Esophagus muscularis mucosa (tissue), 4 donors: ENCODE results near the gene TUBGCP3.

ENCODE experiments used
- EP300 ChIP-seq: sonication (generic); formaldehyde crosslinking; IDR thresholded peaks from one replicate; pipeline ENCODE4 v1.6.1; 2017; ENCODE audit warnings: antibody characterized with exemption
- POLR2A ChIP-seq: fragments of 450-650 bp; IDR thresholded peaks from one replicate; pipeline ENCODE4 v1.6.1; 2017; ENCODE audit warnings: antibody characterized with exemption, moderate library complexity, mild to moderate bottlenecking, low read depth
- POLR2AphosphoS5 ChIP-seq, 2 donors: sonication (generic); formaldehyde crosslinking; IDR thresholded peaks; one replicate each; pipeline ENCODE4 v1.6.1; 2017; ENCODE audit warnings: antibody characterized with exemption in 2 of 2
- TF ChIP-seq, protein P1 (sequence below), 3 experiments: fragments of 200-600 bp in 2 of 3; fragments of 450-650 bp in 1 of 3; sonication (generic) in 2 of 3; IDR thresholded peaks; one replicate each; pipeline ENCODE4 v1.5.1; 2017 to 2019; ENCODE audit warnings: antibody characterized with exemption in 3 of 3, mild to moderate bottlenecking in 2 of 3, moderate library complexity in 1 of 3

DNA sequence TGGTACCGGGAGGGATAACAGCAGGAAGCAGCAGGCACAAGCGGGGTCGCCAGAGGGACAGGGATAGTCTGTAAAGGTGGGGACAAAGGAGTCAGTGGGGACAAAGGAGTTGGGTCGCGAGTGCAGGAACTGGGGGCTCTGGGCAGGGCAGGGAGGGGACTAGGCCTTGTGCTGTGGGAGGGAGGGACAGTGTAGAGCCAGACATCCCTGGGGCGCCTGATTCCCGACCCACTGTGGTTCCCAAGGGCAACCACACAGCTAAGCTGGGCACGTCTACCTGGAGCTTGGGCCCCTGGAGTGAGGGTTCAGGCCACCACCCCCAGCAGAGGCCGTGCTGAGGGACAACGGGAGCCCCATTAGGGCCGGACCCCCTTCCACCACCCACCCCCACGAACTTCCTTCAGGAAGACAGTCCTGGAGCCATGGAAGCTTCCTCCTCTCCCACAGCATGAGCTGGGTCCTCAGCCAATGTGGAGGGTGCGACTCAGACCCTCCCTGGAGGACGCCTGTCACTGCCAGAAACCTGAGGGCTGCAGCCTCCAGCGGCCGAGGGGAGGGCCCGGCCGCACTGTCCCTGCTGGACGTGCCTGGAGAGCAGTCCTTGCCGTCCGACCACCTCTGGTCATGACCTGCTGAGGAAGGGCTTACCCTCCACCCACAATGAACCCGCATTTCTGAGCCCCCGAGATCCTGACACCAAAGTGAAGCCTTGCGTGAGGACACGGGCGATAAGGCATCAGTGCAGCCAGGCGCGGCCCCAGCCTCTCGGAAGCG, 133.9 kb downstream of the TUBGCP3 start:
- TF ChIP-seq, protein P1, sequence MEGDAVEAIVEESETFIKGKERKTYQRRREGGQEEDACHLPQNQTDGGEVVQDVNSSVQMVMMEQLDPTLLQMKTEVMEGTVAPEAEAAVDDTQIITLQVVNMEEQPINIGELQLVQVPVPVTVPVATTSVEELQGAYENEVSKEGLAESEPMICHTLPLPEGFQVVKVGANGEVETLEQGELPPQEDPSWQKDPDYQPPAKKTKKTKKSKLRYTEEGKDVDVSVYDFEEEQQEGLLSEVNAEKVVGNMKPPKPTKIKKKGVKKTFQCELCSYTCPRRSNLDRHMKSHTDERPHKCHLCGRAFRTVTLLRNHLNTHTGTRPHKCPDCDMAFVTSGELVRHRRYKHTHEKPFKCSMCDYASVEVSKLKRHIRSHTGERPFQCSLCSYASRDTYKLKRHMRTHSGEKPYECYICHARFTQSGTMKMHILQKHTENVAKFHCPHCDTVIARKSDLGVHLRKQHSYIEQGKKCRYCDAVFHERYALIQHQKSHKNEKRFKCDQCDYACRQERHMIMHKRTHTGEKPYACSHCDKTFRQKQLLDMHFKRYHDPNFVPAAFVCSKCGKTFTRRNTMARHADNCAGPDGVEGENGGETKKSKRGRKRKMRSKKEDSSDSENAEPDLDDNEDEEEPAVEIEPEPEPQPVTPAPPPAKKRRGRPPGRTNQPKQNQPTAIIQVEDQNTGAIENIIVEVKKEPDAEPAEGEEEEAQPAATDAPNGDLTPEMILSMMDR (IDR thresholded peaks at IDR 0.05), result no peak
- TF ChIP-seq EP300 (no peak), POLR2A (no peak), POLR2AphosphoS5 (IDR thresholded peaks at IDR 0.05) (no peak)
